ENCODE results near the gene RETNLB.

The RETNLB gene

DNA sequence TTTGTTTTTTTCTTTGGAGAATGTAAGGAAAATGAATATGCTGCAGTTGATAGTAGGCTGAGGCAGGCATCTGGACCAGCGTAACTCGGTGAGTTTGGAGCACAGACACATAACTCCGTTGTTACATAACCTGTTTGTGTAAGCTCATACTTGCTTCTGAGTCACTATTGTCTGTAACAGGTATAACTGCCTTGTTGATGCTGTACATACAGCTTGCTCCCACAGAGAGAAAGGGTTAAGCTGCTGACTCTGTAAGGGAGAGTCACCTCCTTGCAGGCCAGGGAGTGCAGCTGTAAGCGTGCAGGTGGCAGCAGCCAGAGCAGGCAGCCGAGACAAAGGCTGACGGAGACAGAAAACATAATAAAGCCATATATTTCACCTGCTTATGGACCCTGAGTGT lies 20.4 kb downstream of the RETNLB start:
- TF ChIP-seq, protein P1, sequence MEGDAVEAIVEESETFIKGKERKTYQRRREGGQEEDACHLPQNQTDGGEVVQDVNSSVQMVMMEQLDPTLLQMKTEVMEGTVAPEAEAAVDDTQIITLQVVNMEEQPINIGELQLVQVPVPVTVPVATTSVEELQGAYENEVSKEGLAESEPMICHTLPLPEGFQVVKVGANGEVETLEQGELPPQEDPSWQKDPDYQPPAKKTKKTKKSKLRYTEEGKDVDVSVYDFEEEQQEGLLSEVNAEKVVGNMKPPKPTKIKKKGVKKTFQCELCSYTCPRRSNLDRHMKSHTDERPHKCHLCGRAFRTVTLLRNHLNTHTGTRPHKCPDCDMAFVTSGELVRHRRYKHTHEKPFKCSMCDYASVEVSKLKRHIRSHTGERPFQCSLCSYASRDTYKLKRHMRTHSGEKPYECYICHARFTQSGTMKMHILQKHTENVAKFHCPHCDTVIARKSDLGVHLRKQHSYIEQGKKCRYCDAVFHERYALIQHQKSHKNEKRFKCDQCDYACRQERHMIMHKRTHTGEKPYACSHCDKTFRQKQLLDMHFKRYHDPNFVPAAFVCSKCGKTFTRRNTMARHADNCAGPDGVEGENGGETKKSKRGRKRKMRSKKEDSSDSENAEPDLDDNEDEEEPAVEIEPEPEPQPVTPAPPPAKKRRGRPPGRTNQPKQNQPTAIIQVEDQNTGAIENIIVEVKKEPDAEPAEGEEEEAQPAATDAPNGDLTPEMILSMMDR (IDR thresholded peaks at IDR 0.05; ENCODE audit: unreplicated experiment in 3 of 3), result no peak
- Mint-ChIP-seq H3K9me3 (no peaks in the 10 kb centered on the region), H3K36me3 (ENCODE audit: low read depth) (no peaks in the 10 kb centered on the region), H3K27ac (no peak overlapping the region), H3K4me1 (no peaks in the 10 kb centered on the region), H3K27me3 (ENCODE audit: low read depth) (peaks cover 6% of the 10 kb centered on the region), H3K4me3 (no peak overlapping the region)

DNA sequence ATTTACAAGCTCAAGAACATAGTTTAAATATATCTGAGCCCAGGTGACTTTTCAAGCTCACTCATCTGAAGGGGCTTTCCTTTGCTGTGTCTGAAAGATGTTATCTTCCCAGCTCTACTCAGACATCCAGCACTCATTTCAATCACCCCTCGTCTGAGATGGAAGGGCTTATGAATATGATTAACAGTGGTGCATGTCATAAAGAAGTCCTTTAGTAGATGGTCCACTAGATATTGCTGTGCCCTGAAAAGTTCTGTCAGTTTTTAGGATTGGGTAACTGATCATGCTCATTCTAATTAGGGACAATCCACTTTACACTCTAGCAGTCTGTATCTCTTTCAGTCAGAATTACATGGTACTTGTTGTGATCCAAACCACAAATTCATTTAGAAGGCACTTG lies 28.3 kb downstream of the RETNLB start:
- Mint-ChIP-seq H3K4me1 (no peaks in the 10 kb centered on the region), H3K27ac (no peak overlapping the region), H3K4me3 (no peak overlapping the region), H3K36me3 (ENCODE audit: low read depth) (no peaks in the 10 kb centered on the region), H3K27me3 (ENCODE audit: low read depth) (peaks cover 5% of the 10 kb centered on the region), H3K9me3 (no peaks in the 10 kb centered on the region)
- TF ChIP-seq, protein P1 (IDR thresholded peaks at IDR 0.05; ENCODE audit: unreplicated experiment in 3 of 3), result no peak

DNA sequence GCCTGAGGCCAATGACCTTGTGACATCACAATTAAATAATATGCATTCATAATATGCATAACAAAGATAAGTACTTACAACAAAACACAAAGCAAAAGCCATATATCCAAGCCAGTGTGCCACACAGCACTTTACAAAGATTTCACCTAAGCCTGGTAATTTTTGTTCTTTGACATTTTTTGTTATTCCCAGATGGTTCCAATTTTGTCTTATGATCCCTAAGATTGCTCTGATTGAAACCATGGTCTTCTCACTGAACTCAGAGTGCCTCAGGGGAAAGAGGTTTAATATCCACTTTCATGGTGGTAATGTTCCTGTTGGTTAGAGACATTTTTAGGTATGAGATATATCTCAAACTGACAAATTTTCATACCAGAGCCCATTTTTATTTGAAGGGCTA lies 29.1 kb downstream of the RETNLB start:
- Mint-ChIP-seq H3K4me3 (no peak overlapping the region), H3K9me3 (no peaks in the 10 kb centered on the region), H3K27ac (no peak overlapping the region), H3K4me1 (no peaks in the 10 kb centered on the region), H3K36me3 (ENCODE audit: low read depth) (no peaks in the 10 kb centered on the region), H3K27me3 (ENCODE audit: low read depth) (peaks cover 5% of the 10 kb centered on the region)
- TF ChIP-seq, protein P1 (IDR thresholded peaks at IDR 0.05; ENCODE audit: unreplicated experiment in 3 of 3), result no peak

DNA sequence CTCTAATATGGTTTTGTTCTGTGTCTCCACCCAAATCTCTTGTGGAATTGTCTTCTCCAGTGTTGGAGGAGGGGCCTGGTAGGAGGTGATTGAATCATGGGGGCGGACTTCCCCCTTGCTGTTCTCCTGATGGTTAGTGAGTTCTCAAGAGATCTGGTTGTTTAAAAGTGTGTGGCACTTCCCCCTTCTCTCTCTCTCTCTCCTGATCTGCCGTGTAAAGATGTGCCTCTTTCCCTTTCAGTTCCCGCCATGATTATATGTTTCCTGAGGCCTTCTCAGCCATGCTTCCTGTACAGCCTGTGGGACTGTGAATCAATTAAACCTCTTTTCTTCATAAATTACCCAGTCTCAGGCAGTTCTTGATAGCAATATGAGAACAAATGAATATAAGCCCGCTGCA lies 33.1 kb downstream of the RETNLB start:
- Mint-ChIP-seq H3K9me3 (no peaks in the 10 kb centered on the region), H3K4me3 (no peak overlapping the region), H3K36me3 (ENCODE audit: low read depth) (no peaks in the 10 kb centered on the region), H3K27me3 (ENCODE audit: low read depth) (no peaks in the 10 kb centered on the region), H3K27ac (no peak overlapping the region), H3K4me1 (peaks cover 7% of the 10 kb centered on the region)
- TF ChIP-seq, protein P1 (IDR thresholded peaks at IDR 0.05; ENCODE audit: unreplicated experiment in 3 of 3), result no peak

DNA sequence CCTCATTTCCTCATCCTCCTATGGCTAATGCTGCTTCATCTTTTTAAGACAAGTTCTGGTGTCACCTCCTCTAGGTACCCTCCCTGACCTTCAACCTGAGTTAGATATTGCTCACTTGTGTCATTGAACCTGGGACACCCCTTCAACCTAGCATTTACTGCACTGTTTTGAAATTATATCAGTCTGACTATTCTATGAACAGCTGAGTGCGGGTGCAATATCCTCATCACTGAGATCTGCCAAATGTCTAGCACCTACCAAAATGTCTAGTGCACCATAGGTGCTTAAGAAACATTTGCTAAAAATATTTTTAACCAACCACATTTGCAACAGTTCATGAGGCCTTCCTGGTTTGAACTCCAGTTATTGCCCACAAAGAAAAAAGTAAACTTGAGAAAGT lies 34.5 kb downstream of the RETNLB start:
- Mint-ChIP-seq H3K4me1 (peaks cover 17% of the 10 kb centered on the region), H3K9me3 (no peaks in the 10 kb centered on the region), H3K27ac (no peak overlapping the region), H3K27me3 (ENCODE audit: low read depth) (no peaks in the 10 kb centered on the region), H3K36me3 (ENCODE audit: low read depth) (no peaks in the 10 kb centered on the region), H3K4me3 (no peak overlapping the region)
- TF ChIP-seq, protein P1 (IDR thresholded peaks at IDR 0.05; ENCODE audit: unreplicated experiment in 3 of 3), result no peak

DNA sequence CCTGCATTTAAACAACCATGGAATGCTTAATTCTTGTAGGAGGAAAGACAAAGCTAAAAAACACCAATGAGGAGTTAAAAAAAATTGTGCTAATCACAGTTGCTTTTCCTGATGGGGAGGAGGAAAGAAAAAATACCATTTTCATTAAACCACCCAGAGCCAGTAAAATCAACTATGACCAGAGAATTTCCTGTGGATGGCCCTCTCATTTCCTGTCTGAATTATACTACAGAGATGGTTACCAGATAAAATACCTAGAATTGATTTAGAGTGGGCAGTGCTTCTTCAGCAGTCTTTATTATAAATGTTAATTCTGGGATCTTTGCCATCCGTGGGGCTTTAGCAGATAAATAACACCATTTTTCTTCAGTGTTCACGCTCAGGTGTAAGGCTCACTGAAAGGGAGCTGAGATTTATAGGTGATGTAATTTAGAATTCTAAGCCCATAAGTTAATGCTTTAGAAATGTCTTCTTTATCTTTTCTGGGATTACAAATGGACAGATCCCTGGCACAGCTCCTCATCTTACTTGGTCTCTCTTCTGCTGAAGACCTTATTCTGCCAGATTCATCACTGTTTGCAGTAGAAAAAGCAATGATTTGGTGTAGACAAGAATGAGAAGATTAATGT lies 37.9 kb downstream of the RETNLB start:
- H3K27me3 Mint-ChIP-seq (ENCODE audit: low read depth), result no peaks in the 10 kb centered on the region
- TF ChIP-seq, protein P1 (IDR thresholded peaks at IDR 0.05; ENCODE audit: unreplicated experiment in 3 of 3), result no peak
- H3K9me3 Mint-ChIP-seq, result no peaks in the 10 kb centered on the region
- H3K4me3 Mint-ChIP-seq, result no peak overlapping the region
- peak overlapping the region in 2 of 3 experiments; percentile 40 to 41 for H3K27ac Mint-ChIP-seq
- H3K4me1 Mint-ChIP-seq, result peaks cover 17% of the 10 kb centered on the region
- H3K36me3 Mint-ChIP-seq (ENCODE audit: low read depth), result no peaks in the 10 kb centered on the region

Measured in nephron (organoid).